ENCODE measurements around the gene MYO10.

Gene MYO10

GRCh38 chr5:16712620-16713019, 223.5 kb downstream of the MYO10 start:
- TF ChIP-seq, protein P1, sequence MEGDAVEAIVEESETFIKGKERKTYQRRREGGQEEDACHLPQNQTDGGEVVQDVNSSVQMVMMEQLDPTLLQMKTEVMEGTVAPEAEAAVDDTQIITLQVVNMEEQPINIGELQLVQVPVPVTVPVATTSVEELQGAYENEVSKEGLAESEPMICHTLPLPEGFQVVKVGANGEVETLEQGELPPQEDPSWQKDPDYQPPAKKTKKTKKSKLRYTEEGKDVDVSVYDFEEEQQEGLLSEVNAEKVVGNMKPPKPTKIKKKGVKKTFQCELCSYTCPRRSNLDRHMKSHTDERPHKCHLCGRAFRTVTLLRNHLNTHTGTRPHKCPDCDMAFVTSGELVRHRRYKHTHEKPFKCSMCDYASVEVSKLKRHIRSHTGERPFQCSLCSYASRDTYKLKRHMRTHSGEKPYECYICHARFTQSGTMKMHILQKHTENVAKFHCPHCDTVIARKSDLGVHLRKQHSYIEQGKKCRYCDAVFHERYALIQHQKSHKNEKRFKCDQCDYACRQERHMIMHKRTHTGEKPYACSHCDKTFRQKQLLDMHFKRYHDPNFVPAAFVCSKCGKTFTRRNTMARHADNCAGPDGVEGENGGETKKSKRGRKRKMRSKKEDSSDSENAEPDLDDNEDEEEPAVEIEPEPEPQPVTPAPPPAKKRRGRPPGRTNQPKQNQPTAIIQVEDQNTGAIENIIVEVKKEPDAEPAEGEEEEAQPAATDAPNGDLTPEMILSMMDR (IDR thresholded peaks at IDR 0.05; ENCODE audit: low read depth, low read length) = no peak
- DNase-seq (ENCODE audit: low read depth in 2 of 2) = no peak

GRCh38 chr5:16712178-16712577, 223.9 kb downstream of the MYO10 start:
- TF ChIP-seq, protein P1 (IDR thresholded peaks at IDR 0.05; ENCODE audit: low read depth, low read length) = no peak
- DNase-seq (ENCODE audit: low read depth in 2 of 2) = no peak
- H3K4me3 ChIP-seq (replicated peaks in 1 of 2; ENCODE audit: low read depth in 2 of 2, low read length in 2 of 2) = no peak overlapping the region

More at GRCh38 chr5:16712620-16713019, 223.5 kb downstream of the MYO10 start:
- no peak overlapping the region for H3K4me3 ChIP-seq (replicated peaks in 1 of 2; ENCODE audit: low read depth in 2 of 2, low read length in 2 of 2)

- no peak overlapping the region for H3K4me3 ChIP-seq (replicated peaks in 1 of 2; ENCODE audit: low read depth in 2 of 2, low read length in 2 of 2)
- TF ChIP-seq, protein P1 (IDR thresholded peaks at IDR 0.05; ENCODE audit: low read depth, low read length) = no peak
- DNase-seq (ENCODE audit: low read depth in 2 of 2) = no peak
Measured at GRCh38 chr5:16709691-16710433, 226.2 kb downstream of the MYO10 start.

DNA sequence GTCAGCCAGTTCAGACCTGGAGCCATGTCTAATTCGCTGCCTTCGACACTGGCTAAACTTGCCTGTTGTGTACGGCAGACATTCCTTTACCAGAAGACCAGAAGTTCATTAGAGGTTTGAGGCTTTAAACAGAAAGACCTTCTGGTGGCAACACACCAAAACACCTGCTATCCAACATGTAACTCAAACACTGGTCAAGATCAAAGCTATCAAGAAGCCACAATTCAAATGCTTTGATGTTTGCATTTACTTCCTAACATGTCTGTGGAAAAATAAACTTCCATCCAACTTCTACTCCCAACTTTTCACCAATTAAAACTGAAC, 228.3 kb downstream of the MYO10 start:
- no peak overlapping the region for H3K4me3 ChIP-seq (replicated peaks in 1 of 2; ENCODE audit: low read depth in 2 of 2, low read length in 2 of 2)
- TF ChIP-seq, protein P1 (IDR thresholded peaks at IDR 0.05; ENCODE audit: low read depth, low read length) = no peak
- no peak for DNase-seq (ENCODE audit: low read depth in 2 of 2)

- TF ChIP-seq, protein P1 (IDR thresholded peaks at IDR 0.05; ENCODE audit: low read depth, low read length) = no peak
- H3K4me3 ChIP-seq (replicated peaks in 1 of 2; ENCODE audit: low read depth in 2 of 2, low read length in 2 of 2) = no peak overlapping the region
- no peak for DNase-seq (ENCODE audit: low read depth in 2 of 2)
Measured at GRCh38 chr5:16707168-16707868, 228.8 kb downstream of the MYO10 start.

DNA sequence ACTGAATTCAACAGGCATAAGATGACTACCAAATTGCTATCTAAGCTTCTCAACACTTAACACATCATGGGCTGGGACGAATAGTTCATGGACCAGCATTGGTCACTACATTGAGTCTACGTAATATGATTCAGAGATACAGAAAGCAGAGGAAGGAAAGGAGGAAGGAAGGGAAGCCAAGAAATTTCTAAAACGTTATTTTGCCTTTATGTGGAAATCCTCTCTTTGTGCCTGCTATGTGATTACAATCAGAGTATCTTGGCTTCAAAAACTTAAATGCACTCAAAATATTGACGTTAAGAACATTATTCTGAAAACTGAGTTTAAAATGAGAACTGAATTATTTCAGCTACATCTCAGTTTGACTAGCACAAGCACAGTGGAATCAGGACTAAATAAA, 231.1 kb downstream of the MYO10 start:
- TF ChIP-seq, protein P1 (IDR thresholded peaks at IDR 0.05; ENCODE audit: low read depth, low read length) = no peak
- no peak for DNase-seq (ENCODE audit: low read depth in 2 of 2)
- no peak overlapping the region for H3K4me3 ChIP-seq (replicated peaks in 1 of 2; ENCODE audit: low read depth in 2 of 2, low read length in 2 of 2)

Data from cardiac fibroblast (primary cell).